HG03159 (cell line): Measurements from ENCODE around the gene DLL3.

Experiments
- ATAC-seq: cut with Tn5 transposase; IDR thresholded peaks from one replicate; pipeline ENCODE4 v1.9.1; 2021; ENCODE audit warnings: mild to moderate bottlenecking, moderate library complexity; ENCODE audit not compliant: unreplicated experiment

Gene DLL3

DNA sequence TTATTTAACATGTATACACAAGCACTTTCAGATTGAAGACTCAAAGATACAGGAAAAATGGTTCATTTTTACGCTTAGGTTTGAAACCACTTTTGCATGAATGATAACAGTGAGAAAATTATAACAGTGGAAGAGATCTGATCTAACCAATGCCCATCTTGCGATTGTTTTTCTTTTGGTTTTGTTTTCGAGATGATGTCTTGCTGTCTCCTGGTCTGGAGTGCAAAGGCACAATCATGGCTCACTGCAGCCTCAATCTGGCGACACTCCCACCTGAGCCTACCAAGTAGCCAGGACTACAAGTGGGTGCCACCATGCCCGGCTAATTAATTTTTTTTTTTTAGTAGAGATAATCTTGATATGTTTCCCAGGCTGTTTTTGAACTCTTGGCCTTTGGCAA, 51.5 kb downstream of the DLL3 start:
- no peak for ATAC-seq

DNA sequence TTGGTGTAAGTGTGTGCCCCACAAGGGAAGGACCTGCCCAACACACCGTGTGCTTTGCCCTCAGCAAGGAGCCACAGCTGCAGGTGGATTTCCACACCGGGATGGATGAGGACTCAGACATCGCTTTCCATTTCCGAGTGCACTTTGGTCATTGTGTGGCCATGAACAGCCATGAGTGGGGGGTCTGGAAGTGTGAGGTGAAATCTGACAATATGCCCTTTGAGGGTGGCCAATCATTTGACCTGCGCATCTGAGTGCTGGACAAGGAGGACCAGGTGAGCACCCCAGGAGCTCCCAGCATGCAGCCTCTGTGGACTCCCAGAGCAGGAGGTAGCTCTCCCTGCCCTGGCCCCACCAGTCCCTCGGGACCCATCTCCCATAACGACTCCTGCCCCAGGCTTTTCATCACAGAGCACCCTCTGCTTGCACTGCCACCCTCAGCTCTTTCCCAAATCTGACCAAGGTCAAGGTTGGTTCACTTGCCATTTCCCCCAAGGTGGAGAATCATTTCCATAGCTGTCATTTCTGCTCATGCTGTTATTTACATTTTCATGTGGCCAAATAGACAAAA, 54.4 kb downstream of the DLL3 start:
- no peak for ATAC-seq

DNA sequence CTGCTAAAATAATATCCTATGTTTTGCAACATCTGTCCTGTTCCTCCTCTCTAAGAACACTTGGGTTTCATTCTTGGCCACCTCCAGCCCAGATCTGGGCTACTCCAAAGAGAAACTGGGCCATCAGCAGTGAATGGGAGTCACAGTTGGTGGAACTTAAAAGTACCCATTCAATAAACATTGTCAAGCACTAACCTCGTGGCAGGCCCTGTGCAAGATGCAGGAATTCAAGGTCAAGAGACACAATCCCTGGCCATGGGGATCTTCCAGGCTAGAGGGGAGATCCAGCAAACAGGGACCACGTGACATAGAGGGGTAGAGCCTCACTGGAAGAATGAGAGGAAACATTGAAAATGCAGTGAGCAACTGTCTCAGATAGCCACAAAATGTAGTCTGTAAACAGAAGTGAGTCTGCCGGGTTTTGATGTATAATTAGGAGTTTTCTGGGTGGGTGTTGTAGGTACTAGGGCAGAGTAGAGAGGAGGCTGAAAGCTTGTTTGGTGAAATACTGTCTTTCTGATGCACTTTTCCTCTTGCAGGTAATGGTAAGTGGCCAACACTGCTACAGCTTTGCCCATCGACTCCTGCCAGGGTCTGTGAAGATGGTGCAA, 56.1 kb downstream of the DLL3 start:
- ATAC-seq, result no peak

DNA sequence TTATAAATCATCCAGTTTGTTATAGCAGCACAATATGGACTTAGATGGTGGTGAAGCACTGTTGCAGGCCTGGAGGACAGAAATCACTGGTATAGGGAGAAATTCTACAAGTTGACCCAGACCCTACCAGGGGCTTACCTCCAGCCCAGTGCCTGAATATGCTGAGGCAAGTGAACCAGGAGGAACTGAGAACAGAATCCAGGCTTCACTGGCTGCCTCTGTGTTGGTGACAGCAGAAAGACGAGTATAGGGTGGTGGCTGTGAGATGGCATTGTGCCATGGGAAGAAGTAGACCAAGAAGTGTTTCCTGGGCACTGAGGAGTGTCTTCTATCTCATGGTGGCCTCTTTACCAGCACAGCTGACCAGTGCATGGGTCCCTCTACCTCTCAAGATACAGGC, 57.1 kb downstream of the DLL3 start:
- no peak for ATAC-seq
